ENCODE results near the gene RIC1. TPM values are rescaled to one million over a fixed set of nuclear protein-coding genes. Genes with fewer than 3 reads are reported as not detected.

Gene RIC1
- polyA plus RNA-seq, 4 donors: 3.9 to 16.5 (median 6.8) TPM

- Histone ChIP-seq H3K9me3 (ENCODE audit: control insufficient read depth in 2 of 2, insufficient read depth in 1 of 2, low read depth in 1 of 2, low read length in 1 of 2) (peaks cover 0 to 7% of the 10 kb centered on the region in 2 donors), H3K27me3 (ENCODE audit: control insufficient read depth in 3 of 3, insufficient read depth in 3 of 3, low read length in 3 of 3) (no peaks in the 10 kb centered on the region), H3K27ac (ENCODE audit: low read depth in 1 of 3, low read length in 2 of 3) (no peak overlapping the region), H3K4me3 (ENCODE audit: low read depth in 1 of 3, low read length in 3 of 3) (no peak overlapping the region), H3K36me3 (ENCODE audit: control insufficient read depth in 3 of 3, insufficient read depth in 2 of 3, low read depth in 1 of 3, low read length in 3 of 3) (peaks cover 3 to 16% (median 8%) of the 10 kb centered on the region in 3 donors), H3K4me1 (ENCODE audit: control insufficient read depth in 3 of 3, insufficient read depth in 2 of 3, low read depth in 1 of 3, low read length in 2 of 3) (no peaks in the 10 kb centered on the region)
- FAIRE-seq (no peak), DNase-seq (no peak)
- 53 to 71% (median 60%) methylated on average over 4 of the region's 4 CpGs for WGBS, 3 donors
Measured at GRCh38 chr9:5784526-5785315, 155.8 kb downstream of the RIC1 start.

DNA sequence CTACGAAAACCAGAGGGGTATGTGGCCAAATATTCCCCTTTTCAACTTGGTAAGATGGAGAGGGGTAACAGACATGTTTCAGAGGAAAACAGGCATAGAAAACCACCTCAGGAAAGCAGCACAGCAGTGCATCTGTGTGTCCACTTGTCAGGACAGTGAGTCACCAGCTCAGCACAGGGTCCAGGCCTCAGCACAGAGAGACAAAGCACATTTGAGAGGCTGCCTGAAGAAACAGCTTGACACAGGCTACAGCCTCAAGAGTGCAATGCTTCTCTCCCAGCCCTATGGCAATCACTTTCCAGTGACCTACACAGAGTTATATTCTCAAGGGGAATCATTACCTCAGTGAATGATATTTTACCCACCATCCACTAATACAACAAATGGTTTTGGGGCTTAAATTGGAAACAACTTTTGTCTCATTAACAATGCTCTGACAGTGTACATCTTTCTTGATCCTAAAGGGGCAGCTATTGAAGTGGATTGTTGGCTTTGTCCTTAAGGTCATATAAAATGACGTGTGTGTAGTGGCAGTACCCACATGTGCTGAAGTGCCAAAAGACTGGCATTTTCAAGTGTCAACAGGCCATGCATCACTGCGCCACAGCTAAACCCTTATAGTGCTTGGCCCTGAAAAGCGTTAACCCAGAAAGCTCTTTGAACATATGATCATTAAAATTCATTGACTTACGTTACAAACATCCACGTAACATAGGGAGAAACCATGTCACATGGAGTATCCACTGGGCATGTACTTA, 157.6 kb downstream of the RIC1 start:
- Histone ChIP-seq H3K4me3 (ENCODE audit: low read depth in 1 of 3, low read length in 3 of 3) (no peak overlapping the region), H3K27ac (ENCODE audit: low read depth in 1 of 3, low read length in 2 of 3) (no peak overlapping the region), H3K9me3 (ENCODE audit: control insufficient read depth in 2 of 2, insufficient read depth in 1 of 2, low read depth in 1 of 2, low read length in 1 of 2) (no peaks in the 10 kb centered on the region), H3K36me3 (ENCODE audit: control insufficient read depth in 3 of 3, insufficient read depth in 2 of 3, low read depth in 1 of 3, low read length in 3 of 3) (peaks cover 3 to 11% (median 6%) of the 10 kb centered on the region in 3 donors), H3K4me1 (ENCODE audit: control insufficient read depth in 3 of 3, insufficient read depth in 2 of 3, low read depth in 1 of 3, low read length in 2 of 3) (no peaks in the 10 kb centered on the region), H3K27me3 (ENCODE audit: control insufficient read depth in 3 of 3, insufficient read depth in 3 of 3, low read length in 3 of 3) (no peaks in the 10 kb centered on the region)
- no peak for DNase-seq
- no peak for FAIRE-seq
- 92 to 97% (median 94%) methylated on average over 6 of the region's 6 CpGs for WGBS, 3 donors

GRCh38 chr9:5787220-5787619, 158.3 kb downstream of the RIC1 start:
- Histone ChIP-seq H3K27ac (ENCODE audit: low read depth in 1 of 3, low read length in 2 of 3) (no peak overlapping the region), H3K27me3 (ENCODE audit: control insufficient read depth in 3 of 3, insufficient read depth in 3 of 3, low read length in 3 of 3) (no peaks in the 10 kb centered on the region), H3K9me3 (ENCODE audit: control insufficient read depth in 2 of 2, insufficient read depth in 1 of 2, low read depth in 1 of 2, low read length in 1 of 2) (no peaks in the 10 kb centered on the region), H3K4me1 (ENCODE audit: control insufficient read depth in 3 of 3, insufficient read depth in 2 of 3, low read depth in 1 of 3, low read length in 2 of 3) (no peaks in the 10 kb centered on the region), H3K36me3 (ENCODE audit: control insufficient read depth in 3 of 3, insufficient read depth in 2 of 3, low read depth in 1 of 3, low read length in 3 of 3) (peaks cover 3 to 11% (median 10%) of the 10 kb centered on the region in 3 donors), H3K4me3 (ENCODE audit: low read depth in 1 of 3, low read length in 3 of 3) (no peak overlapping the region)
- WGBS, 3 donors: 93 to 100% (median 97%) methylated on average over 2 of the region's 2 CpGs
- DNase-seq: no peak
- no peak for FAIRE-seq

DNA sequence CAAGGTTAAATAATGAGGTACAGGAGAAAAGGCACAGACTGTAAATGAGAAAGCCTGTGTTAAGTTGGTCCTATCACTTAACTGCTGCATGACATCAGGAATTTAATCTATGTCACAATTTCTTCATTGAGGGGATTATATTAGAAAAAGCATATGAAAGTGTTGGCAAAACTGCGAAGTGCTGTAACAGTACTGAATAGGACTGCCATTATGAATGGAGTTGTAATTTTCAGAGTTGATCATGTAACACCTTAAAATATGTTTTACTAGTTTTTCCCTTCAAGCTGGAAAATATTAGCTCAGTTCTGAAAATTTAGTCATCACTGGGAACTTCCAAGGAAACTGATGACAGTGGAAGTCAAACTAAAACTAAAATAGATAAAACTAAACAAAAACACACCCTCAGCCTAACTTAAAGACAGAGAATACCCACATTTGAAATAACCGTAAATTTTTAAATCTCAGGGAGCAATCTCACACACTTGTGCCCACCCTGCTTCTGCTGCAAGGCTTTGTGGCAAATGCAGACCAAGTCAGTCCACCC, 158.9 kb downstream of the RIC1 start:
- H3K36me3 ChIP-seq (ENCODE audit: control insufficient read depth in 3 of 3, insufficient read depth in 2 of 3, low read depth in 1 of 3, low read length in 3 of 3): peaks cover 3 to 11% (median 10%) of the 10 kb centered on the region in 3 donors
- FAIRE-seq (no peak), DNase-seq (no peak)
- WGBS, 3 donors: 69 to 95% (median 88%) methylated on average over 2 of the region's 2 CpGs
- no peaks in the 10 kb centered on the region for H3K27me3 ChIP-seq (ENCODE audit: control insufficient read depth in 3 of 3, insufficient read depth in 3 of 3, low read length in 3 of 3)
- H3K4me3 ChIP-seq (ENCODE audit: low read depth in 1 of 3, low read length in 3 of 3): no peak overlapping the region
- no peak overlapping the region for H3K27ac ChIP-seq (ENCODE audit: low read depth in 1 of 3, low read length in 2 of 3)
- H3K9me3 ChIP-seq (ENCODE audit: control insufficient read depth in 2 of 2, insufficient read depth in 1 of 2, low read depth in 1 of 2, low read length in 1 of 2): no peaks in the 10 kb centered on the region
- H3K4me1 ChIP-seq (ENCODE audit: control insufficient read depth in 3 of 3, insufficient read depth in 2 of 3, low read depth in 1 of 3, low read length in 2 of 3): no peaks in the 10 kb centered on the region

DNA sequence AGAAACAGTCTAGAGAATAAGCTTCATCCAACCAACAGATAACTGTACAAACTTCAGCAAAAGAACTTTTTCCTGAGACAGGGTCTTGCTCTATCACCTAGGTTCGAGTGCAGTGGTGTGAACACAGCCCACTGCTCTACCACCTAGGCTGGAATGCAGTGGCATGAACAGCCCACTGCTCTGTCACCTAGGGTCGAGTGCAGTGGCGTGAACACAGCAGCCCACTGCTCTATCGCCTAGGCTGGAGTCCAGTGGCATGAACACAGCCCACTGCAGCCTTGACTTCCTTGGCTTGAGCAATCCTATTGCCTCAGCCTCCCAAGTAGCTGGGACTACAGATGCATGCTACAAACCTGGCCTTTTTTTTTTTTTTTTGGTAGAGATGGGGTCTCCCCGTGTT, 160.6 kb downstream of the RIC1 start:
- H3K9me3 ChIP-seq (ENCODE audit: control insufficient read depth in 2 of 2, insufficient read depth in 1 of 2, low read depth in 1 of 2, low read length in 1 of 2): no peaks in the 10 kb centered on the region
- no peaks in the 10 kb centered on the region for H3K4me1 ChIP-seq (ENCODE audit: control insufficient read depth in 3 of 3, insufficient read depth in 2 of 3, low read depth in 1 of 3, low read length in 2 of 3)
- peaks cover 3 to 11% (median 10%) of the 10 kb centered on the region in 3 donors for H3K36me3 ChIP-seq (ENCODE audit: control insufficient read depth in 3 of 3, insufficient read depth in 2 of 3, low read depth in 1 of 3, low read length in 3 of 3)
- H3K27me3 ChIP-seq (ENCODE audit: control insufficient read depth in 3 of 3, insufficient read depth in 3 of 3, low read length in 3 of 3): no peaks in the 10 kb centered on the region
- WGBS, 3 donors: 91 to 95% (median 94%) methylated on average over 5 of the region's 5 CpGs
- H3K27ac ChIP-seq (ENCODE audit: low read depth in 1 of 3, low read length in 2 of 3): no peak overlapping the region
- no peak overlapping the region for H3K4me3 ChIP-seq (ENCODE audit: low read depth in 1 of 3, low read length in 3 of 3)
- FAIRE-seq: no peak
- no peak for DNase-seq

- 75 to 88% (median 88%) methylated on average over 1 of the region's 1 CpG for WGBS, 3 donors
- H3K27ac ChIP-seq (ENCODE audit: low read depth in 1 of 3, low read length in 2 of 3): no peak overlapping the region
- no peaks in the 10 kb centered on the region for H3K27me3 ChIP-seq (ENCODE audit: control insufficient read depth in 3 of 3, insufficient read depth in 3 of 3, low read length in 3 of 3)
- no peaks in the 10 kb centered on the region for H3K4me1 ChIP-seq (ENCODE audit: control insufficient read depth in 3 of 3, insufficient read depth in 2 of 3, low read depth in 1 of 3, low read length in 2 of 3)
- FAIRE-seq: no peak
- H3K9me3 ChIP-seq (ENCODE audit: control insufficient read depth in 2 of 2, insufficient read depth in 1 of 2, low read depth in 1 of 2, low read length in 1 of 2): no peaks in the 10 kb centered on the region
- H3K4me3 ChIP-seq (ENCODE audit: low read depth in 1 of 3, low read length in 3 of 3): no peak overlapping the region
- DNase-seq: no peak
- H3K36me3 ChIP-seq (ENCODE audit: control insufficient read depth in 3 of 3, insufficient read depth in 2 of 3, low read depth in 1 of 3, low read length in 3 of 3): peaks cover 0 to 11% (median 10%) of the 10 kb centered on the region in 3 donors
Measured at GRCh38 chr9:5790923-5791322, 162.0 kb downstream of the RIC1 start.

- FAIRE-seq: no peak
- H3K9me3 ChIP-seq (ENCODE audit: control insufficient read depth in 2 of 2, insufficient read depth in 1 of 2, low read depth in 1 of 2, low read length in 1 of 2): no peaks in the 10 kb centered on the region
- H3K27me3 ChIP-seq (ENCODE audit: control insufficient read depth in 3 of 3, insufficient read depth in 3 of 3, low read length in 3 of 3): no peaks in the 10 kb centered on the region
- H3K4me1 ChIP-seq (ENCODE audit: control insufficient read depth in 3 of 3, insufficient read depth in 2 of 3, low read depth in 1 of 3, low read length in 2 of 3): no peaks in the 10 kb centered on the region
- peaks cover 0 to 10% (median 7%) of the 10 kb centered on the region in 3 donors for H3K36me3 ChIP-seq (ENCODE audit: control insufficient read depth in 3 of 3, insufficient read depth in 2 of 3, low read depth in 1 of 3, low read length in 3 of 3)
- H3K27ac ChIP-seq (ENCODE audit: low read depth in 1 of 3, low read length in 2 of 3): no peak overlapping the region
- no peak overlapping the region for H3K4me3 ChIP-seq (ENCODE audit: low read depth in 1 of 3, low read length in 3 of 3)
- no peak for DNase-seq
- WGBS, 3 donors: 80 to 92% (median 86%) methylated on average over 3 of the region's 3 CpGs
Measured at GRCh38 chr9:5791870-5792269, 163.0 kb downstream of the RIC1 start.

GRCh38 chr9:5793812-5794211, 164.9 kb downstream of the RIC1 start:
- 81 to 92% (median 81%) methylated on average over 1 of the region's 1 CpG for WGBS, 3 donors
- no peak for DNase-seq
- no peak overlapping the region for H3K27ac ChIP-seq (ENCODE audit: low read depth in 1 of 3, low read length in 2 of 3)
- no peak overlapping the region for H3K4me3 ChIP-seq (ENCODE audit: low read depth in 1 of 3, low read length in 3 of 3)
- peaks cover 0 to 11% (median 6%) of the 10 kb centered on the region in 3 donors for H3K36me3 ChIP-seq (ENCODE audit: control insufficient read depth in 3 of 3, insufficient read depth in 2 of 3, low read depth in 1 of 3, low read length in 3 of 3)
- H3K27me3 ChIP-seq (ENCODE audit: control insufficient read depth in 3 of 3, insufficient read depth in 3 of 3, low read length in 3 of 3): no peaks in the 10 kb centered on the region
- no peaks in the 10 kb centered on the region for H3K4me1 ChIP-seq (ENCODE audit: control insufficient read depth in 3 of 3, insufficient read depth in 2 of 3, low read depth in 1 of 3, low read length in 2 of 3)
- FAIRE-seq: no peak
- no peaks in the 10 kb centered on the region for H3K9me3 ChIP-seq (ENCODE audit: control insufficient read depth in 2 of 2, insufficient read depth in 1 of 2, low read depth in 1 of 2, low read length in 1 of 2)

Data from small intestine (tissue), 7 donors.